ENCODE results near the gene CHST15. TPM values are rescaled to one million over a fixed set of nuclear protein-coding genes. Genes with fewer than 3 reads are reported as not detected.

CHST15 gene
- total RNA-seq, 3 donors from 2014 or later = 4.8 to 64.5 (median 10.8) TPM

DNA sequence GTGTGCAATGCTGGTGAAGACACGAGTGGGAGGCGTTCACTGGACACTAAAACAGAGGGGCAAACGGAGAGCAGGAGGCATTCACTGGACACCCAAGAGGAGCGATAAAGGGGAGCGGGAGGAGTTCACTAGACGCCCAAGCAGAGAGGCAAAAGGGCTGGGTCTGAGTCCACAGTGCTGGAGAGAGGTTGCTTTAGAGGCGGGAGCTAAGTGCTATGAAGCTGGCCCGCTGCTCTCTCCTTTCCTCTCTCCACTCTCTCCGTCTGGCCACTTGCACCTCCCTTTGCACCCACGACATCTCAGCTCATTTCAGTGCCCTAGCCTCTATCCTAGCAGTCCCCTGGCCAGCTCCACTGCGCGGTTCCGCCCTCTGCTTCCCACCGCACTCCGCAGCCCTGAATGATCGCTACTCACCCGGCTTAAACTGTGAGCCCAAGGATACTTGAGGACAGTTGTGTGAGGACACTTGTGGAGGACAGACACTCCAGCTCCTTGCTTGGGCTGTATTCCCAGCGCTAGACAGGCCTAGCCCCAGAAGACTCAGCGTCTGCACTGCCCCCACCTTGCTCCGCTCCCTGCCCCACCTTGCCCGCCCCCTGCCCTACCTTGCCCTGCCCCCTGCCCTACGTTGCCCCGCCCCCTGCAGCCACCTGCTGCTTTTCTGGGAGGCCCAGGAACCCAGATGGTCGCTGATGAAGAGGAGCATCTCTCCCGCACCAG, 123.0 kb downstream of the CHST15 start:
- DNase-seq (no peak), ATAC-seq (no peak)
- Histone ChIP-seq H3K9me3 (no peaks in the 10 kb centered on the region), H3K4me3 (no peak overlapping the region), H3K4me1 (ENCODE audit: low read depth) (no peaks in the 10 kb centered on the region), H3K36me3 (ENCODE audit: low read depth) (no peaks in the 10 kb centered on the region)
- intact Hi-C loops (cut with DNase I, micrococcal nuclease) = no loop called here
- no peak for TF ChIP-seq CTCF (IDR thresholded peaks at IDR 0.05)

- peak; percentile 59 for TF ChIP-seq CTCF (IDR thresholded peaks at IDR 0.05)
- no peak overlapping the region for H3K4me3 ChIP-seq
- H3K36me3 ChIP-seq (ENCODE audit: low read depth) = no peaks in the 10 kb centered on the region
- ATAC-seq = peak; percentile 82
- peak in 2 of 3 donors; percentile 79 to 81 for DNase-seq
- intact Hi-C loops (cut with DNase I, micrococcal nuclease) = loop anchor here (2.0 to 5.0 kb wide), 2 partner anchors 325 to 385 kb away; no protein-coding TSS in a partner anchor
- no peaks in the 10 kb centered on the region for H3K9me3 ChIP-seq
- no peaks in the 10 kb centered on the region for H3K4me1 ChIP-seq (ENCODE audit: low read depth)
Measured at GRCh38 chr10:123967626-123968243, 125.7 kb downstream of the CHST15 start.

DNA sequence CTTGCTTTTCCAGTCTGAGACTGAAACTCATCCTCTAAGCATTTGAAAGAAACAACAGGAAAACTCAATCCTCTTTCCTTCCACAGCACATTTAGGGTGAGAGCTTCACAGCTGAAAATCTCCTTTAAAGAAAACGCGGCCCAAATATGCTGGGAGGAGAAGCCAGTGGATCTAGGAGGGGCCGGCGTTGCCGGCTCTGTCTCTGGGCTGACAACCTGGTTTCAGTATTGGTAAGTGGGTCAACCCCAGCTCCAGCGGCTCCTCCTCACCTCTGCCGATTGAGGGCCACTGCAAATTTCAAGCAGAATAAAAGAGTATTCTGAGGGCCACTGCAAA, 126.5 kb downstream of the CHST15 start:
- no peak for TF ChIP-seq CTCF (IDR thresholded peaks at IDR 0.05)

DNA sequence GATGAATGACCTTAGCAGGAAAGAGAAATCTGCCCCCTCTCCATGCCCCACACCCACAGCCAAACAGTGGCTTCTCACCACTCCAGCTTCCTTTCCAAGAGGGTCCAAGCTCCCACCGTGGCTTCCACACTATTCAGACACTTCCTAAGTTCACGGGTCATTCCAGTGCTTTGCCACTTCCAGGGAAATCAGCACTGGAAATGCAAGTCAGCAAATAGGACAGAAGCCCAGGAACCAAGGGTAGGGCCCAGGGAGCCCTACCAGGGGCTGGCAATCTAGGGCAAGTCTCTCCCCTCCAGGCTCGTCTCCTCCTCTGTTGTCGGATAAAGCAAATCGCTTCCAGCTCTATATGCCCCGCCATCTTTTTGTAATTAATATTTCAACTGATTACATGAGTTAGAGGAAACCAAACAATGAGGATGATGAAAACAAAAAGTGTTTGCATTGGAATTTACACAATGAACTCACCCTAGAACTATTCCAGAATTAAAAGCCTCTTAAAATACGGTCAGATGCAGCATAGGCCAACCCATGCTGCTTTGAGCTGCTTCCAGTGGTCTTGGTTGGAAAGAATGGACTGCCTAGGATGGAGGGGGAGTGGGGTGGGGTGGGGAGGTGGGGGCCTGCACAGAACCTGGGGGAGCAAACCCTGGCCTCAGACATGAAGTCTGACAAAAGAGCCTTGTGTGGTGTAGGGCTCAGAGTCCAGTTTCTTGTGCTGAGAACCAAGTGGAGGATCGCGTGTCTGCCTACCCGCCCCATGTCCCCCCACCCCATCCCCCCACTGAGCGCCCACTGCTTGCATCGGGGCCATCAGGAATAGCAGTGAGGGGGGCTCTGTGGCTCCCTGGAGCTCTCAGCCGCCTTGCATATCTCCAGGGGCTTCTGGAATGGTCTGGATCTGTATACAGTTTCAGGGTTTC, 127.2 kb downstream of the CHST15 start:
- Histone ChIP-seq H3K9me3 (no peaks in the 10 kb centered on the region), H3K36me3 (ENCODE audit: low read depth) (no peaks in the 10 kb centered on the region), H3K4me1 (ENCODE audit: low read depth) (no peaks in the 10 kb centered on the region), H3K4me3 (no peak overlapping the region)
- intact Hi-C loops (cut with DNase I, micrococcal nuclease) = loop anchor here in 1 of 2 donors (5.0 kb wide), 1 partner anchor 324 kb away; no protein-coding TSS in a partner anchor
- ATAC-seq (no peak), DNase-seq (no peak)
- no peak for TF ChIP-seq CTCF (IDR thresholded peaks at IDR 0.05)

More for the DNA sequence above, 126.5 kb downstream of the CHST15 start:
- Histone ChIP-seq H3K36me3 (ENCODE audit: low read depth) (no peaks in the 10 kb centered on the region), H3K4me3 (no peak overlapping the region), H3K9me3 (no peaks in the 10 kb centered on the region), H3K4me1 (ENCODE audit: low read depth) (no peaks in the 10 kb centered on the region)
- no peak for DNase-seq
- intact Hi-C loops (cut with DNase I, micrococcal nuclease) = loop anchor here in 1 of 2 donors (5.0 kb wide), 1 partner anchor 325 kb away; no protein-coding TSS in a partner anchor
- no peak for ATAC-seq

DNA sequence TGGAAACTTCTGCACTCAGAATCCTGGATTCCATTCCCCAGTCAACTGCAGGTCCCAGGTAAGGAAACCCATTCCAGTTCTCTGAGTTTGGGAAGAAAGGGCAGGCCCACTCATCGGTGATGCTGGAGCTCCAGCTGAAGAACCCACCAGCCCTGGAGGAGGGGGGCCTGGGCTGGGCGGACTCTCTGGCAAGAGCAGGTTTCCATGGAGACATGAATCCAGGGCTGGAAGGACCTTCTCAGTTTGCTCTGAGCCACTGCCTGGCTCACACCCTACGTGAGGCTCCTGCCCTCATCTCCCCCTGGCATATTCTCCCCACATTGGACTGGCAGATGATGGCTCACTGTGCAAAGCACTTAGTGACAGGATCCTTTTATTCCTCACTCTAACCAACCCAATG, 128.4 kb downstream of the CHST15 start:
- ATAC-seq (no peak), DNase-seq (no peak)
- no peaks in the 10 kb centered on the region for H3K4me1 ChIP-seq (ENCODE audit: low read depth)
- TF ChIP-seq CTCF (IDR thresholded peaks at IDR 0.05) = no peak
- no peak overlapping the region for H3K4me3 ChIP-seq
- no peaks in the 10 kb centered on the region for H3K36me3 ChIP-seq (ENCODE audit: low read depth)
- H3K9me3 ChIP-seq = no peaks in the 10 kb centered on the region
- intact Hi-C loops (cut with DNase I, micrococcal nuclease) = loop anchor here in 1 of 2 donors (5.0 kb wide), 1 partner anchor 323 kb away; no protein-coding TSS in a partner anchor
